A549 (cell line): ENCODE measurements around the gene TMPRSS4. TPM values are rescaled to one million over a fixed set of nuclear protein-coding genes. Genes with fewer than 3 reads are reported as not detected.

Source experiments
- ATAC-seq, 2 experiments: fragments of 200-7000 bp in 1 of 2; fragments of >200 bp in 1 of 2; cut with Nextera tagmentation in 1 of 2; cut with Tn5 transposase in 1 of 2; 3 replicates each; pipeline versions ENCODE4 v1.8.0 to v1.9.1; 2018 to 2020; ENCODE audit warnings: mild to moderate bottlenecking in 1 of 2, moderate library complexity in 1 of 2
- CTCF ChIA-PET: fragments of 300-600 bp; sonication (Branson Sonifier 250); formaldehyde crosslinking; extraction: SDS; loops from one replicate; lab custom pipeline; 2021; ENCODE audit warnings: antibody characterized with exemption, inconsistent platforms; lab: Yijun Ruan, JAX
- POLR2A ChIA-PET: fragments of 350-600 bp; formaldehyde crosslinking; extraction: SDS; loops from one replicate; lab custom pipeline; 2021; ENCODE audit warnings: antibody characterized with exemption, inconsistent platforms; lab: Yijun Ruan, JAX
- DNase-seq, 2 experiments: peaks; one replicate each; pipeline versions ENCODE4 v3.0.0 to v3.0.0-alpha.2; 2011 to 2016; ENCODE audit warnings: low read depth in 1 of 2, low spot score in 1 of 2
- FAIRE-seq: peaks from 2 replicates; lab custom pipeline; 2011; peaks lifted over from hg19 to GRCh38; lab: Jason Lieb, UNC
- H3K27ac ChIP-seq, 2 experiments: fragments of >200 bp; sonication (Bioruptor Twin); formaldehyde crosslinking; 3 replicates each; pipeline ENCODE4 v1.5.1; 2016 to 2017
- H3K4me1 ChIP-seq: fragments of >200 bp; sonication (Bioruptor Twin); formaldehyde crosslinking; 3 replicates; pipeline ENCODE4 v1.6.1; 2016
- H3K4me2 ChIP-seq: fragments of >200 bp; sonication (Bioruptor Twin); formaldehyde crosslinking; 3 replicates; pipeline ENCODE4 v1.6.1; 2016
- H3K4me3 ChIP-seq: fragments of >200 bp; sonication (Bioruptor Twin); formaldehyde crosslinking; 3 replicates; pipeline ENCODE4 v1.5.1; 2016
- H3K9me3 ChIP-seq: fragments of >200 bp; sonication (Bioruptor Twin); formaldehyde crosslinking; 3 replicates; pipeline ENCODE4 v1.6.1; 2016
- BHLHE40 ChIP-seq: IDR thresholded peaks from 2 replicates; pipeline ENCODE4 v1.6.1; 2012; ENCODE audit warnings: low read depth, low read length, inconsistent platforms
- EHF ChIP-seq: fragments of 250-450 bp; sonication (Bioruptor Pico); IDR thresholded peaks from 2 replicates; pipeline ENCODE4 v1.5.0; 2020; ENCODE audit warnings: mild to moderate bottlenecking
- EHMT2 ChIP-seq: fragments of 200-600 bp; sonication (generic); IDR thresholded peaks from 2 replicates; pipeline ENCODE4 v1.6.1; 2016; ENCODE audit warnings: antibody characterized with exemption, low read depth, mild to moderate bottlenecking, moderate library complexity
- EP300 ChIP-seq, 2 experiments: fragments of >200 bp; sonication (Bioruptor Twin); formaldehyde crosslinking; IDR thresholded peaks; 2 replicates in 1 of 2; 3 replicates in 1 of 2; pipeline ENCODE4 v1.6.1; 2016 to 2017
- FOSB ChIP-seq: fragments of 250-450 bp; sonication (Bioruptor Pico); IDR thresholded peaks from 2 replicates; pipeline ENCODE4 v1.5.0; 2020; ENCODE audit warnings: mild to moderate bottlenecking, moderate library complexity
- HEYL ChIP-seq: fragments of 250-450 bp; sonication (Bioruptor Pico); IDR thresholded peaks from 2 replicates; pipeline ENCODE4 v1.8.0; 2021; ENCODE audit warnings: mild to moderate bottlenecking, moderate library complexity
- HOXA7 ChIP-seq: fragments of 250-450 bp; sonication (Bioruptor Pico); IDR thresholded peaks from 2 replicates; pipeline ENCODE4 v1.5.0; 2020; ENCODE audit warnings: mild to moderate bottlenecking, moderate library complexity
- HOXB13 ChIP-seq: fragments of 250-450 bp; sonication (Bioruptor Pico); IDR thresholded peaks from 2 replicates; pipeline ENCODE4 v1.5.0; 2020; ENCODE audit warnings: low read depth, mild to moderate bottlenecking, moderate library complexity
- HOXB5 ChIP-seq: fragments of 250-450 bp; sonication (Bioruptor Pico); IDR thresholded peaks from 2 replicates; pipeline ENCODE4 v1.5.0; 2020; ENCODE audit warnings: mild to moderate bottlenecking, moderate library complexity
- KDM1A ChIP-seq: fragments of 200-600 bp; sonication (generic); IDR thresholded peaks from 2 replicates; pipeline ENCODE4 v1.6.1; 2016; ENCODE audit warnings: low read depth, mild to moderate bottlenecking
- MYC ChIP-seq: IDR thresholded peaks from 2 replicates; pipeline ENCODE4 v1.6.1; 2012; ENCODE audit warnings: mild to moderate bottlenecking, inconsistent platforms, low read length, improper control_type of control experiment, borderline replicate concordance
- NFE2L2 ChIP-seq: fragments of 150-350 bp; conservative IDR thresholded peaks from 2 replicates; pipeline ENCODE4 v1.6.1; 2014; ENCODE audit warnings: low read length
- NPAS2 ChIP-seq: fragments of 250-450 bp; sonication (Bioruptor Pico); IDR thresholded peaks from 2 replicates; pipeline ENCODE4 v1.8.0; 2022; ENCODE audit warnings: mild to moderate bottlenecking, moderate library complexity, borderline replicate concordance
- NR3C1 ChIP-seq: fragments of >200 bp; sonication (Bioruptor Twin); formaldehyde crosslinking; IDR thresholded peaks from 3 replicates; pipeline ENCODE4 v1.6.1; 2017
- POLR2AphosphoS2 ChIP-seq: conservative IDR thresholded peaks from 2 replicates; pipeline ENCODE4 v1.6.1; 2012; ENCODE audit warnings: low read length, improper control_type of control experiment, inconsistent platforms
- RAD21 ChIP-seq, 2 experiments: fragments of >200 bp in 1 of 2; sonication (Bioruptor Twin) in 1 of 2; formaldehyde crosslinking in 1 of 2; IDR thresholded peaks in 1 of 2; conservative IDR thresholded peaks in 1 of 2; 2 replicates in 1 of 2; 3 replicates in 1 of 2; pipeline ENCODE4 v1.6.1; 2012 to 2018; ENCODE audit warnings: inconsistent platforms in 1 of 2
- RARB ChIP-seq: fragments of 250-450 bp; sonication (Bioruptor Pico); IDR thresholded peaks from 2 replicates; pipeline ENCODE4 v1.8.0; 2021; ENCODE audit warnings: mild to moderate bottlenecking, moderate library complexity
- RCOR1 ChIP-seq: fragments of 150-350 bp; IDR thresholded peaks from 2 replicates; pipeline ENCODE4 v1.6.1; 2014; ENCODE audit warnings: antibody characterized with exemption, low read length, low read depth
- SREBF2 ChIP-seq: fragments of 450-650 bp; IDR thresholded peaks from 2 replicates; pipeline ENCODE4 v1.6.1; 2014; ENCODE audit warnings: mild to moderate bottlenecking, moderate library complexity
- TP53 ChIP-seq: fragments of 250-450 bp; sonication (Bioruptor Pico); IDR thresholded peaks from 2 replicates; pipeline ENCODE4 v1.5.0; 2021; ENCODE audit warnings: mild to moderate bottlenecking, moderate library complexity
- ZFP36 ChIP-seq: fragments of 450-650 bp; IDR thresholded peaks from 2 replicates; pipeline ENCODE4 v1.6.1; 2014; ENCODE audit warnings: borderline replicate concordance; ENCODE audit not compliant: partially characterized antibody
- ZNF302 ChIP-seq: fragments of 250-450 bp; sonication (Bioruptor Pico); IDR thresholded peaks from 2 replicates; pipeline ENCODE4 v1.9.0; 2021; ENCODE audit warnings: inconsistent platforms, mild to moderate bottlenecking, moderate library complexity
- WGBS: methylation state at CpG from one replicate; pipeline ENCODE4 v1.1.6; 2017; ENCODE audit errors: missing lambda C conversion rate; 5-methylcytosine and 5-hydroxymethylcytosine counted together
- polyA plus RNA-seq, 4 experiments: library from polyadenylated mRNA; depleted of rRNA in 3 of 4; stranded (reverse); fragments of >200 nt; fragmentation: RNase III in 1 of 4; extraction: RNeasy Plus Mini Kit Qiagen cat#74134 plus additional on column Dnase treatment in 1 of 4; gene quantifications; 2 replicates in 3 of 4; 3 replicates in 1 of 4; pipeline ENCODE4 v1.2.3, GENCODE V29; 2011 to 2017
- TF ChIP-seq, protein P1 (sequence below): IDR thresholded peaks from 2 replicates; pipeline ENCODE4 v1.6.1; 2012
- TF ChIP-seq, protein P2 (sequence below): fragments of 250-450 bp; sonication (Bioruptor Pico); IDR thresholded peaks from 2 replicates; pipeline ENCODE4 v1.5.0; 2020; ENCODE audit warnings: low read depth, mild to moderate bottlenecking, moderate library complexity
- TF ChIP-seq, protein P3 (sequence below): fragments of >200 bp; sonication (Bioruptor Twin); formaldehyde crosslinking; IDR thresholded peaks from 3 replicates; pipeline ENCODE4 v1.6.1; 2016
- TF ChIP-seq, protein P4 (sequence below): IDR thresholded peaks from 2 replicates; pipeline ENCODE4 v1.6.1; 2012; ENCODE audit warnings: low read depth, borderline replicate concordance
- TF ChIP-seq, protein P5 (sequence below): fragments of >200 bp; sonication (Bioruptor Twin); formaldehyde crosslinking; IDR thresholded peaks from 2 replicates; pipeline ENCODE4 v1.6.1; 2016
- TF ChIP-seq, protein P6 (sequence below): fragments of >200 bp; sonication (Bioruptor Twin); formaldehyde crosslinking; IDR thresholded peaks from 3 replicates; pipeline ENCODE4 v1.5.1; 2016

TMPRSS4 gene
- polyA plus RNA-seq, 2 of the 4 experiments (the other 2 are of a cell fraction) = not detected

DNA sequence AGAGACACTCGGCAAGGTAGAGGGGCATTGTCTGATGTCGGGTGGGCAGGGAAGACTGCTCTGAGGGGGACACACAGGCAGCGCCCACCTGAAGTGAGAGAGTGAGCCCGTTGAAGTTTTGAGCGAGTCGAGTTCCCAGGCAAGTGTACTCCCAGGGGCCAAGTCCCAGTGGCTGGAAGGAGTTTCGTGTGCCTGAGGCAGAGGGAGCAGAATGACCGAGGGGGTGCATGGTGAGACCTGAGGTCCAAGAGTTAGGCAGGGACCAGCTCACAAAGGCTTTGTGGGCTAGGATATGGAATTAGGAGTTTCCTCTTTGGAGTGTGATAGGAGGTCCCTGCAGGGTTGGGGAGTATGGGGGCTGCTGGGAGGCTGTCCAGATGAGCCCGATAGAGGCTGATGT, 93.4 kb downstream of the TMPRSS4 start:
- POLR2A ChIA-PET = no interaction called here
- TF ChIP-seq, protein P1, sequence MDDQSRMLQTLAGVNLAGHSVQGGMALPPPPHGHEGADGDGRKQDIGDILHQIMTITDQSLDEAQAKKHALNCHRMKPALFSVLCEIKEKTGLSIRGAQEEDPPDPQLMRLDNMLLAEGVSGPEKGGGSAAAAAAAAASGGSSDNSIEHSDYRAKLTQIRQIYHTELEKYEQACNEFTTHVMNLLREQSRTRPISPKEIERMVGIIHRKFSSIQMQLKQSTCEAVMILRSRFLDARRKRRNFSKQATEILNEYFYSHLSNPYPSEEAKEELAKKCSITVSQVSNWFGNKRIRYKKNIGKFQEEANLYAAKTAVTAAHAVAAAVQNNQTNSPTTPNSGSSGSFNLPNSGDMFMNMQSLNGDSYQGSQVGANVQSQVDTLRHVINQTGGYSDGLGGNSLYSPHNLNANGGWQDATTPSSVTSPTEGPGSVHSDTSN = no peak
- TF ChIP-seq EP300 (IDR thresholded peaks at IDR 0.05) = no peak
- TF ChIP-seq, protein P2, sequence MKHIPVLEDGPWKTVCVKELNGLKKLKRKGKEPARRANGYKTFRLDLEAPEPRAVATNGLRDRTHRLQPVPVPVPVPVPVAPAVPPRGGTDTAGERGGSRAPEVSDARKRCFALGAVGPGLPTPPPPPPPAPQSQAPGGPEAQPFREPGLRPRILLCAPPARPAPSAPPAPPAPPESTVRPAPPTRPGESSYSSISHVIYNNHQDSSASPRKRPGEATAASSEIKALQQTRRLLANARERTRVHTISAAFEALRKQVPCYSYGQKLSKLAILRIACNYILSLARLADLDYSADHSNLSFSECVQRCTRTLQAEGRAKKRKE (CRISPR knock-in tag) = no peak
- no peak for TF ChIP-seq SREBF2
- no peak for TF ChIP-seq NR3C1
- TF ChIP-seq FOSB (CRISPR knock-in tag) = no peak
- no peak for TF ChIP-seq HOXB13 (CRISPR knock-in tag)
- no peak for TF ChIP-seq KDM1A
- TF ChIP-seq RCOR1 = no peak
- no peak for TF ChIP-seq EHF (CRISPR knock-in tag)
- TF ChIP-seq, protein P3, sequence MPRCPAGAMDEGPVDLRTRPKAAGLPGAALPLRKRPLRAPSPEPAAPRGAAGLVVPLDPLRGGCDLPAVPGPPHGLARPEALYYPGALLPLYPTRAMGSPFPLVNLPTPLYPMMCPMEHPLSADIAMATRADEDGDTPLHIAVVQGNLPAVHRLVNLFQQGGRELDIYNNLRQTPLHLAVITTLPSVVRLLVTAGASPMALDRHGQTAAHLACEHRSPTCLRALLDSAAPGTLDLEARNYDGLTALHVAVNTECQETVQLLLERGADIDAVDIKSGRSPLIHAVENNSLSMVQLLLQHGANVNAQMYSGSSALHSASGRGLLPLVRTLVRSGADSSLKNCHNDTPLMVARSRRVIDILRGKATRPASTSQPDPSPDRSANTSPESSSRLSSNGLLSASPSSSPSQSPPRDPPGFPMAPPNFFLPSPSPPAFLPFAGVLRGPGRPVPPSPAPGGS = no peak
- TF ChIP-seq, protein P4, sequence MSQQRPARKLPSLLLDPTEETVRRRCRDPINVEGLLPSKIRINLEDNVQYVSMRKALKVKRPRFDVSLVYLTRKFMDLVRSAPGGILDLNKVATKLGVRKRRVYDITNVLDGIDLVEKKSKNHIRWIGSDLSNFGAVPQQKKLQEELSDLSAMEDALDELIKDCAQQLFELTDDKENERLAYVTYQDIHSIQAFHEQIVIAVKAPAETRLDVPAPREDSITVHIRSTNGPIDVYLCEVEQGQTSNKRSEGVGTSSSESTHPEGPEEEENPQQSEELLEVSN = no peak
- TF ChIP-seq POLR2AphosphoS2 = no peak
- TF ChIP-seq NPAS2 (CRISPR knock-in tag) = no peak
- TF ChIP-seq, protein P5, sequence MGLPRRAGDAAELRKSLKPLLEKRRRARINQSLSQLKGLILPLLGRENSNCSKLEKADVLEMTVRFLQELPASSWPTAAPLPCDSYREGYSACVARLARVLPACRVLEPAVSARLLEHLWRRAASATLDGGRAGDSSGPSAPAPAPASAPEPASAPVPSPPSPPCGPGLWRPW = no peak
- no peak for TF ChIP-seq MYC
- no peak for TF ChIP-seq ZNF302 (CRISPR knock-in tag)
- TF ChIP-seq TP53 (CRISPR knock-in tag) = no peak
- no peak for TF ChIP-seq HOXB5 (CRISPR knock-in tag)
- TF ChIP-seq, protein P6, sequence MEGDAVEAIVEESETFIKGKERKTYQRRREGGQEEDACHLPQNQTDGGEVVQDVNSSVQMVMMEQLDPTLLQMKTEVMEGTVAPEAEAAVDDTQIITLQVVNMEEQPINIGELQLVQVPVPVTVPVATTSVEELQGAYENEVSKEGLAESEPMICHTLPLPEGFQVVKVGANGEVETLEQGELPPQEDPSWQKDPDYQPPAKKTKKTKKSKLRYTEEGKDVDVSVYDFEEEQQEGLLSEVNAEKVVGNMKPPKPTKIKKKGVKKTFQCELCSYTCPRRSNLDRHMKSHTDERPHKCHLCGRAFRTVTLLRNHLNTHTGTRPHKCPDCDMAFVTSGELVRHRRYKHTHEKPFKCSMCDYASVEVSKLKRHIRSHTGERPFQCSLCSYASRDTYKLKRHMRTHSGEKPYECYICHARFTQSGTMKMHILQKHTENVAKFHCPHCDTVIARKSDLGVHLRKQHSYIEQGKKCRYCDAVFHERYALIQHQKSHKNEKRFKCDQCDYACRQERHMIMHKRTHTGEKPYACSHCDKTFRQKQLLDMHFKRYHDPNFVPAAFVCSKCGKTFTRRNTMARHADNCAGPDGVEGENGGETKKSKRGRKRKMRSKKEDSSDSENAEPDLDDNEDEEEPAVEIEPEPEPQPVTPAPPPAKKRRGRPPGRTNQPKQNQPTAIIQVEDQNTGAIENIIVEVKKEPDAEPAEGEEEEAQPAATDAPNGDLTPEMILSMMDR = no peak
- TF ChIP-seq, all 56 proteins: peak for 0
- ATAC-seq (no peak), DNase-seq (no peak), FAIRE-seq (no peak)
- H3K4me1 ChIP-seq = peaks cover 3% of the 10 kb centered on the region; the same call in 2 of the 3 replicates
- H3K4me2 ChIP-seq = no peak overlapping the region
- H3K4me3 ChIP-seq = no peak overlapping the region
- no peaks in the 10 kb centered on the region for H3K9me3 ChIP-seq
- no peak overlapping the region for H3K27ac ChIP-seq
- CTCF ChIA-PET = interaction anchor here (0.6 to 11.1 kb wide), 9 partner anchors 8 to 709 kb away, joined by 3 to 165 read pairs (median 7); partner anchors contain the start of gene SCN4B
- 39% methylated on average over 6 of the region's 9 CpGs for WGBS

DNA sequence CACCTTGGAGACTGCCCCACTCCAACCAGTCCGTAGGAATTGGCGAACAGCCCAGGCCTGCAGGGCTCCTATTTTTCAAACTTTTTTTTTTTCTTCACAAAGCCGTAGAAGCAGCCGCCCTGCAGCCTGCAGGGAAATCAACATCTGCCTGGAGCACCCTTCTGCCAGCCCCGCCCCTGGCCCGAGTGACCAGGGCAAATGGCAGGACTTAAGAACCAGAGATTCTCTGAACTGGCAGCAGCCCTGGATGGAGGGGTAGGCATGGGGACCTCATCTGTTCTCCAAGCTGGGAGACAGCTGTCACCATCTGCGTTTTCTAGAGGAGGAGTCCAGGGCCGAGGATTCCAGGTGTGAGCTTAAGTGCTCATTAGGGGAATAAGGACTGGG, 94.0 kb downstream of the TMPRSS4 start:
- peaks cover 9% of the 10 kb centered on the region; the same call in 2 of the 3 replicates for H3K4me1 ChIP-seq
- ChIA-PET POLR2A (interaction anchor here (0.9 kb wide), 1 partner anchor 24 kb away, joined by 3 read pairs; no protein-coding TSS in a partner anchor), CTCF (interaction anchor here (0.6 to 11.1 kb wide), 26 partner anchors 9 to 708 kb away, joined by 3 to 165 read pairs (median 4); partner anchors contain the start of gene SCN4B)
- WGBS = 29% methylated on average over 6 of the region's 8 CpGs
- DNase-seq = no peak
- no peak overlapping the region for H3K27ac ChIP-seq
- no peak overlapping the region for H3K4me3 ChIP-seq
- no peak overlapping the region for H3K4me2 ChIP-seq
- ATAC-seq = no peak
- no peaks in the 10 kb centered on the region for H3K9me3 ChIP-seq
- FAIRE-seq = no peak
- TF ChIP-seq HEYL (CRISPR knock-in tag) (no peak), EHMT2 (no peak), RAD21 (conservative IDR thresholded peaks at IDR 0.05 in 1 of 2, IDR thresholded peaks at IDR 0.05 in 1 of 2) (no peak), KDM1A (no peak), BHLHE40 (no peak), NFE2L2 (no peak), RARB (CRISPR knock-in tag) (no peak), ZFP36 (no peak), HOXA7 (no peak)
- TF ChIP-seq, protein P2 (CRISPR knock-in tag) = no peak
- TF ChIP-seq, protein P4 = no peak
- TF ChIP-seq, protein P1 = no peak
